NCI-H2171 (cell line): Measurements from ENCODE around the gene KCNMA1.

ENCODE experiments used
- DNase-seq: peaks from one replicate; lab custom pipeline; 2025; lab: John Stamatoyannopoulos, UW

The KCNMA1 gene

GRCh38 chr10:77111611-77112550 is 525.7 kb downstream of the KCNMA1 start:
- DNase-seq, result no peak

- DNase-seq, result no peak
These were observed 526.9 kb downstream of the KCNMA1 start for GRCh38 chr10:77110757-77111156.

- no peak for DNase-seq
These were observed 528.1 kb downstream of the KCNMA1 start for GRCh38 chr10:77109351-77109994.

GRCh38 chr10:77106676-77107075 is 530.9 kb downstream of the KCNMA1 start:
- no peak for DNase-seq

- no peak for DNase-seq
These were observed 531.8 kb downstream of the KCNMA1 start for GRCh38 chr10:77105761-77106221.

GRCh38 chr10:77104459-77104980 is 533.1 kb downstream of the KCNMA1 start:
- no peak for DNase-seq

GRCh38 chr10:77103213-77103612 is 534.4 kb downstream of the KCNMA1 start:
- DNase-seq, result no peak

- DNase-seq, result no peak
These were observed 536.3 kb downstream of the KCNMA1 start for GRCh38 chr10:77101341-77101740.

- DNase-seq, result no peak
These were observed 538.5 kb downstream of the KCNMA1 start for GRCh38 chr10:77099136-77099535.

GRCh38 chr10:77097625-77098024 is 540.0 kb downstream of the KCNMA1 start:
- no peak for DNase-seq

GRCh38 chr10:77093126-77093525 is 544.5 kb downstream of the KCNMA1 start:
- no peak for DNase-seq

- DNase-seq, result no peak
These were observed 545.9 kb downstream of the KCNMA1 start for GRCh38 chr10:77091597-77092165.

- DNase-seq, result peak; percentile 57
These were observed 546.9 kb downstream of the KCNMA1 start for GRCh38 chr10:77090381-77091356.

GRCh38 chr10:77087366-77087765 is 550.2 kb downstream of the KCNMA1 start:
- DNase-seq, result no peak

- DNase-seq, result no peak
These were observed 551.5 kb downstream of the KCNMA1 start for GRCh38 chr10:77086081-77086480.

- no peak for DNase-seq
These were observed 552.3 kb downstream of the KCNMA1 start for GRCh38 chr10:77085344-77085743.

GRCh38 chr10:77084431-77085144 is 553.0 kb downstream of the KCNMA1 start:
- no peak for DNase-seq

- DNase-seq, result no peak
These were observed 554.9 kb downstream of the KCNMA1 start for GRCh38 chr10:77082601-77083252.

GRCh38 chr10:77081481-77081891 is 556.1 kb downstream of the KCNMA1 start:
- DNase-seq, result no peak

GRCh38 chr10:77080361-77081027 is 557.1 kb downstream of the KCNMA1 start:
- DNase-seq, result no peak
